K562 (cell line): ENCODE data around the gene OR51B5. TPM values are rescaled to one million over a fixed set of nuclear protein-coding genes. Genes with fewer than 3 reads are reported as not detected.
A peak's percentile ranks its signal among the peaks of the same experiment; 100 is the strongest.

Source experiments
- ATAC-seq: fragments of 200-7000 bp; cut with Tn5 transposase; 3 replicates; pipeline ENCODE4 v1.9.1; 2020; ENCODE audit warnings: moderate library complexity
- BruUV-seq: library from RNA; stranded (reverse); fragments of 400-500 nt; replicated peaks from 2 replicates; lab custom pipeline; 2021; lab: Mats Ljungman, UMichigan
- CTCF ChIA-PET: fragments of 300-600 bp; formaldehyde crosslinking; extraction: SDS; loops from one replicate; lab custom pipeline; 2021; ENCODE audit warnings: low intra/inter-chr PET ratio; lab: Yijun Ruan, JAX
- POLR2A ChIA-PET: fragments of 300-600, 350-650 bp; sonication (Branson Sonifier 250); formaldehyde crosslinking; extraction: SDS; loops from one replicate; lab custom pipeline; 2021; ENCODE audit warnings: antibody characterized with exemption, inconsistent platforms; lab: Yijun Ruan, JAX
- DNase-seq, 4 experiments: peaks; one replicate each; pipeline versions ENCODE4 v3.0.0 to v3.0.0-alpha.2; 2011 to 2018; ENCODE audit warnings: low spot score in 3 of 4, mixed read lengths in 3 of 4; ENCODE audit errors: extremely low read depth in 1 of 4
- FAIRE-seq: peaks from 2 replicates; lab custom pipeline; 2011; peaks lifted over from hg19 to GRCh38; lab: Jason Lieb, UNC
- H2AFZ ChIP-seq: 2 replicates; pipeline ENCODE4 v1.6.0; 2011; ENCODE audit warnings: low read depth, low read length, control low read depth, inconsistent platforms
- H3K27ac ChIP-seq: fragments of 200-600 bp; 3 replicates; pipeline ENCODE4 v1.8.0; 2011; ENCODE audit warnings: low read depth, mild to moderate bottlenecking, control low read depth, inconsistent platforms, low read length, moderate library complexity, mixed read lengths; ENCODE audit errors: extremely low read depth
- H3K27me3 ChIP-seq, 2 experiments: fragments of 300-600 bp in 1 of 2; 2 replicates in 1 of 2; 3 replicates in 1 of 2; pipeline versions ENCODE4 v1.6.0 to v1.8.0; 2011; ENCODE audit warnings: inconsistent platforms in 2 of 2, low read length in 2 of 2, mild to moderate bottlenecking in 1 of 2, mixed read lengths in 1 of 2, moderate library complexity in 1 of 2; ENCODE audit not compliant: control insufficient read depth in 2 of 2, insufficient read depth in 2 of 2
- H3K36me3 ChIP-seq: fragments of 300-600 bp; 3 replicates; pipeline ENCODE4 v1.8.0; 2011; ENCODE audit warnings: mild to moderate bottlenecking, low read length, inconsistent platforms; ENCODE audit not compliant: control insufficient read depth, insufficient read depth
- H3K4me1 ChIP-seq, 2 experiments: fragments of 200-600 bp in 1 of 2; replicated peaks in 1 of 2; 2 replicates in 1 of 2; 3 replicates in 1 of 2; pipeline versions ENCODE4 v1.5.1 to v1.8.0; 2011; ENCODE audit warnings: inconsistent platforms in 2 of 2, low read length in 2 of 2, mild to moderate bottlenecking in 1 of 2, mixed read lengths in 1 of 2, moderate library complexity in 1 of 2; ENCODE audit not compliant: control insufficient read depth in 2 of 2, insufficient read depth in 2 of 2
- H3K4me2 ChIP-seq: 2 replicates; pipeline ENCODE4 v1.6.1; 2011; ENCODE audit warnings: low read length, control low read depth, inconsistent platforms, mixed read lengths; ENCODE audit not compliant: insufficient read depth
- H3K4me3 ChIP-seq: fragments of 200-600 bp; sonication (generic), shearing (Covaris generic); 2 replicates; pipeline ENCODE4 v1.5.1; 2016; ENCODE audit warnings: control low read depth, inconsistent platforms
- H3K79me2 ChIP-seq: fragments of 200-600 bp; 3 replicates; pipeline ENCODE4 v1.8.0; 2011; ENCODE audit warnings: low read length, inconsistent platforms; ENCODE audit not compliant: control insufficient read depth, insufficient read depth
- H3K9ac ChIP-seq, 2 experiments: 2 replicates each; pipeline versions ENCODE4 v1.6.0 to v1.6.1; 2011; ENCODE audit warnings: low read depth in 2 of 2, low read length in 2 of 2, control low read depth in 1 of 2, inconsistent platforms in 1 of 2, mild to moderate bottlenecking in 1 of 2, mixed read lengths in 1 of 2; ENCODE audit not compliant: insufficient read depth in 1 of 2
- H3K9me1 ChIP-seq: one replicate; pipeline ENCODE4 v1.6.0; 2011; ENCODE audit warnings: inconsistent platforms, mild to moderate bottlenecking, low read length, moderate library complexity; ENCODE audit not compliant: control insufficient read depth, insufficient read depth
- H3K9me3 ChIP-seq: replicated peaks from 2 replicates; pipeline ENCODE4 v1.5.1; 2011; ENCODE audit warnings: low read depth, low read length, inconsistent platforms; ENCODE audit not compliant: control insufficient read depth, insufficient read depth
- H4K20me1 ChIP-seq: replicated peaks from 2 replicates; pipeline ENCODE4 v1.6.1; 2011; ENCODE audit warnings: low read length, inconsistent platforms, mixed read lengths; ENCODE audit not compliant: control insufficient read depth, insufficient read depth
- CC2D1A ChIP-seq: fragments of 450-650 bp; IDR thresholded peaks from 2 replicates; pipeline ENCODE4 v1.6.1; 2017; ENCODE audit warnings: mild to moderate bottlenecking
- EP300 ChIP-seq: IDR thresholded peaks from 2 replicates; pipeline ENCODE4 v1.6.1; 2012; ENCODE audit warnings: low read length, improper control_type of control experiment
- EZH2 ChIP-seq: IDR thresholded peaks from 2 replicates; pipeline ENCODE4 v1.6.1; 2012; ENCODE audit warnings: low read depth, mild to moderate bottlenecking, inconsistent platforms, low read length, borderline replicate concordance
- MECOM ChIP-seq: fragments of 250-450 bp; sonication (Bioruptor Pico); IDR thresholded peaks from 2 replicates; pipeline ENCODE4 v1.8.0; 2022; ENCODE audit warnings: inconsistent platforms
- NCOA4 ChIP-seq: fragments of 450-650 bp; IDR thresholded peaks from 2 replicates; pipeline ENCODE4 v1.6.1; 2018; ENCODE audit warnings: mild to moderate bottlenecking; ENCODE audit not compliant: partially characterized antibody
- NFYB ChIP-seq: IDR thresholded peaks from 2 replicates; pipeline ENCODE4 v1.6.1; 2011; ENCODE audit warnings: mild to moderate bottlenecking, moderate library complexity; ENCODE audit not compliant: insufficient read length; ENCODE audit errors: extremely low read depth
- NUFIP1 ChIP-seq: fragments of 450-650 bp; IDR thresholded peaks from 2 replicates; pipeline ENCODE4 v1.6.1; 2018; ENCODE audit not compliant: partially characterized antibody
- PHF21A ChIP-seq: fragments of 450-650 bp; IDR thresholded peaks from 2 replicates; pipeline ENCODE4 v1.6.1; 2017; ENCODE audit warnings: low read depth, borderline replicate concordance
- PML ChIP-seq: IDR thresholded peaks from 2 replicates; pipeline ENCODE4 v1.6.1; 2012; ENCODE audit warnings: low read length, inconsistent platforms
- RBFOX2 ChIP-seq: fragments of 200-400 bp; formaldehyde crosslinking; IDR thresholded peaks from 2 replicates; pipeline ENCODE4 v1.6.1; 2017; ENCODE audit warnings: low read depth, mild to moderate bottlenecking, low read length, moderate library complexity
- RBM22 ChIP-seq: fragments of 200-400 bp; formaldehyde crosslinking; IDR thresholded peaks from 2 replicates; pipeline ENCODE4 v1.6.1; 2018; ENCODE audit warnings: low read length, low read depth; ENCODE audit not compliant: poor library complexity, severe bottlenecking
- SAP30 ChIP-seq: fragments of 200-600 bp; sonication (generic); IDR thresholded peaks from 2 replicates; pipeline ENCODE4 v1.6.1; 2012; ENCODE audit warnings: borderline replicate concordance, low read depth, mild to moderate bottlenecking, moderate library complexity, low read length, control low read depth, inconsistent platforms; ENCODE audit not compliant: insufficient read depth, poor library complexity, severe bottlenecking
- SOX6 ChIP-seq: fragments of 450-650 bp; IDR thresholded peaks from 2 replicates; pipeline ENCODE4 v1.6.1; 2014; ENCODE audit warnings: mild to moderate bottlenecking
- STAT5A ChIP-seq: IDR thresholded peaks from 2 replicates; pipeline ENCODE4 v1.6.1; 2012; ENCODE audit warnings: low read length, inconsistent platforms, borderline replicate concordance
- ZNF143 ChIP-seq: sonication (generic); formaldehyde crosslinking; IDR thresholded peaks from 2 replicates; pipeline ENCODE4 v1.9.0; 2022; ENCODE audit warnings: mild to moderate bottlenecking, missing genetic modification reagents
- WGBS: fragments of 100-300 bp; shearing (Covaris generic); methylation state at CpG from one replicate; pipeline ENCODE4 v1.1.6; 2016; ENCODE audit warnings: low coverage, mixed read lengths; ENCODE audit not compliant: insufficient coverage; ENCODE audit errors: missing lambda C conversion rate; 5-methylcytosine and 5-hydroxymethylcytosine counted together
- in situ Hi-C: fragments of 300-500 bp; cut with MboI; formaldehyde crosslinking; loops from 4 replicates; pipeline ENCODE4 v1.15.0; 2018; ENCODE audit warnings: inconsistent platforms, mixed read lengths
- intact Hi-C: fragments of 100-400 bp; cut with micrococcal nuclease; formaldehyde crosslinking; loops from 2 replicates; pipeline ENCODE4 v1.14.2; 2022
- polyA plus RNA-seq, 8 experiments: library from polyadenylated mRNA; depleted of rRNA in 4 of 8; stranded (reverse) in 5 of 8; unstranded in 3 of 8; fragments of >200 nt; fragmentation: Nextera tagmentation in 2 of 8; fragmentation: Illumina TruSeq in 1 of 8; extraction: Ambion mirVana in 2 of 8; extraction: Trizol in 1 of 8; gene quantifications; 2 replicates each; pipeline versions ENCODE4 v1.2.1 to v1.2.3, GENCODE V29; 2011 to 2014; ENCODE audit warnings: inconsistent platforms in 1 of 8, missing spikeins in 1 of 8
- total RNA-seq, 7 experiments: library from RNA; depleted of rRNA in 6 of 7; stranded (reverse); fragments of >200 nt in 6 of 7; fragmentation: Illumina TruSeq in 2 of 7; extraction: Trizol in 2 of 7; gene quantifications; 2 replicates each; pipeline versions ENCODE4 v1.2.1 to v1.2.3, GENCODE V29; 2011 to 2021; ENCODE audit warnings: low replicate concordance in 1 of 7
- TF ChIP-seq, protein P1 (sequence below): fragments of 450-650 bp; conservative IDR thresholded peaks from 2 replicates; pipeline ENCODE4 v1.6.1; 2016; ENCODE audit warnings: missing genetic modification characterization, low read depth, mild to moderate bottlenecking, control low read depth, missing compliant biosample characterization
- TF ChIP-seq, protein P2 (sequence below): sonication (generic); formaldehyde crosslinking; IDR thresholded peaks from 2 replicates; pipeline ENCODE4 v1.8.1; 2023; ENCODE audit warnings: mild to moderate bottlenecking, missing genetic modification reagents

Gene OR51B5
- total and polyA plus RNA-seq, 9 of the 15 experiments (the other 6 are each of a cell fraction or from before 2014, with no cell fraction given), result 81.2 to 176 (median 113) TPM

DNA sequence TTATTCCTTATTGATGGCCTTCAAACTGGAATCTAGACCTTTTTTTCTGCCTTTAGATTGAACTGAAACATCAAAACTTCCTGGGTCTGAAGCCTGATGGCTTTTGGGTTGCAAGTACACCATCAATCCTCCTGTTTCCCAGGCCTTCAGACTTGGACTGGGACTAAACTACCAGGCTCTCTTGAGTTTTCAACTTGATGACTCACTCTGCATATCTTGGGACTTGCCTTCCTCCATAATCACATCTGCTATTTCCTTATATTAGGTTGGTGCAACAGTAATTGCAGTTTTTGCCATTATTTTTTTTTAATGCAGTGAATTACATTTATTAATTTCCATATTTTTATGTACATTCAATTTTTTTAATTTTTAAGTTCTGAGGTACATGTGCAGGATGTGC lies 7.0 kb downstream of the OR51B5 start (continued):
- TF ChIP-seq, protein P1, sequence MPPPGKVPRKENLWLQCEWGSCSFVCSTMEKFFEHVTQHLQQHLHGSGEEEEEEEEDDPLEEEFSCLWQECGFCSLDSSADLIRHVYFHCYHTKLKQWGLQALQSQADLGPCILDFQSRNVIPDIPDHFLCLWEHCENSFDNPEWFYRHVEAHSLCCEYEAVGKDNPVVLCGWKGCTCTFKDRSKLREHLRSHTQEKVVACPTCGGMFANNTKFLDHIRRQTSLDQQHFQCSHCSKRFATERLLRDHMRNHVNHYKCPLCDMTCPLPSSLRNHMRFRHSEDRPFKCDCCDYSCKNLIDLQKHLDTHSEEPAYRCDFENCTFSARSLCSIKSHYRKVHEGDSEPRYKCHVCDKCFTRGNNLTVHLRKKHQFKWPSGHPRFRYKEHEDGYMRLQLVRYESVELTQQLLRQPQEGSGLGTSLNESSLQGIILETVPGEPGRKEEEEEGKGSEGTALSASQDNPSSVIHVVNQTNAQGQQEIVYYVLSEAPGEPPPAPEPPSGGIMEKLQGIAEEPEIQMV (tag), result no peak
- TF ChIP-seq NFYB (no peak), SAP30 (no peak), CC2D1A (no peak)
- TF ChIP-seq, protein P2, sequence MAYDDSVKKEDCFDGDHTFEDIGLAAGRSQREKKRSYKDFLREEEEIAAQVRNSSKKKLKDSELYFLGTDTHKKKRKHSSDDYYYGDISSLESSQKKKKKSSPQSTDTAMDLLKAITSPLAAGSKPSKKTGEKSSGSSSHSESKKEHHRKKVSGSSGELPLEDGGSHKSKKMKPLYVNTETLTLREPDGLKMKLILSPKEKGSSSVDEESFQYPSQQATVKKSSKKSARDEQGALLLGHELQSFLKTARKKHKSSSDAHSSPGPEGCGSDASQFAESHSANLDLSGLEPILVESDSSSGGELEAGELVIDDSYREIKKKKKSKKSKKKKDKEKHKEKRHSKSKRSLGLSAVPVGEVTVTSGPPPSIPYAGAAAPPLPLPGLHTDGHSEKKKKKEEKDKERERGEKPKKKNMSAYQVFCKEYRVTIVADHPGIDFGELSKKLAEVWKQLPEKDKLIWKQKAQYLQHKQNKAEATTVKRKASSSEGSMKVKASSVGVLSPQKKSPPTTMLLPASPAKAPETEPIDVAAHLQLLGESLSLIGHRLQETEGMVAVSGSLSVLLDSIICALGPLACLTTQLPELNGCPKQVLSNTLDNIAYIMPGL (CRISPR knock-in tag), result no peak
- TF ChIP-seq, all 486 proteins: peak for 4

DNA sequence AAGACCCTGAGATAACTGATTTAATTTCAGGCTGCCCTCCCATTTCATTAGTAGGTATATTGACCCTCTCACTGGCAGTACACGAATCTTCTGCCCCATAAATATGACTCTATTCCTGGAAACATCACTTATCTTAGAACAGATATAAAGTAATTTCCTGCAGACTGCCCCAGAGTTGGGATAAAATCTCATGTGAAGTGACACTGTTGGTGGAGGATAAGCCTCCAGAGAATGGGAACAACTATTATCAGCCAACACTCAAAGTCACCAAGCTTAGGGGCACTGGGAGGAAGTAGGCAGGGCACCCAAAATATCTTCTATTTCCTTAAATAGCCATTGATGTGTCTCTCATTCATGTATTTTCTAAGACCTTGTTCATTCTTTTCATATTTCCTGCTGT lies 8.2 kb downstream of the OR51B5 start:
- Histone ChIP-seq H3K27me3 (no peaks in the 10 kb centered on the region), H3K9me3 (no peaks in the 10 kb centered on the region), H3K4me3 (no peak overlapping the region), H3K4me2 (peak overlapping the region; percentile 34; the same call in 1 of the 2 replicates), H3K36me3 (peaks cover 41% of the 10 kb centered on the region; the same call in 2 of the 3 replicates), H3K4me1 (peaks cover 0 to 28% of the 10 kb centered on the region in 2 experiments; a peak in 2 of 5 replicates), H2AFZ (no peak overlapping the region), H3K9ac (no peak overlapping the region), H4K20me1 (no peaks in the 10 kb centered on the region), H3K27ac (peak overlapping the region; percentile 21), H3K79me2 (no peaks in the 10 kb centered on the region), H3K9me1 (no peaks in the 10 kb centered on the region)
- ATAC-seq (peak; percentile 62), FAIRE-seq (no peak), DNase-seq (peak in 2 of 4 experiments; percentile 16 to 63)
- BruUV-seq, result no TSS peak
- ChIA-PET POLR2A (interaction anchor here (1.3 kb wide), 1 partner anchor 10 kb away, joined by 3 read pairs; no protein-coding TSS in a partner anchor), CTCF (no interaction called here)
- WGBS, result 0% methylated on average over 1 of the region's 1 CpG
- intact Hi-C loops (no loop called here), in situ Hi-C loops (no loop called here)
- no peak for TF ChIP-seq ZNF143 (CRISPR knock-in tag)
- peak; percentile 66 for TF ChIP-seq SOX6
- no peak for TF ChIP-seq PHF21A
- no peak for TF ChIP-seq NUFIP1
- peak; percentile 69; the same call in 1 of the 2 replicates for TF ChIP-seq EP300
- no peak for TF ChIP-seq EZH2
- TF ChIP-seq STAT5A, result peak; percentile 53; the same call in 1 of the 2 replicates
- no peak for TF ChIP-seq RBFOX2
- TF ChIP-seq NCOA4, result no peak
- TF ChIP-seq MECOM (CRISPR knock-in tag), result 0 out of 2 replicates have a peak, but pooled peaks have one; percentile 16
- peak; percentile 19; the same call in 1 of the 2 replicates for TF ChIP-seq PML
- TF ChIP-seq RBM22, result no peak
